Uterus (tissue), 2 donors: Measurements from ENCODE around the gene CDKN1C.

Source experiments
- POLR2A ChIP-seq, 2 donors: fragments of 450-650 bp; IDR thresholded peaks; one replicate each; pipeline ENCODE4 v1.6.1; 2016; ENCODE audit warnings: antibody characterized with exemption in 2 of 2, mild to moderate bottlenecking in 1 of 2, moderate library complexity in 1 of 2
- TF ChIP-seq, protein P1 (sequence below), 4 experiments: fragments of 200-600 bp in 2 of 4; fragments of 450-650 bp in 2 of 4; sonication (generic) in 2 of 4; IDR thresholded peaks; one replicate each; pipeline ENCODE4 v1.5.1; 2016 to 2019; ENCODE audit warnings: antibody characterized with exemption in 4 of 4, mild to moderate bottlenecking in 2 of 4, moderate library complexity in 1 of 4

DNA sequence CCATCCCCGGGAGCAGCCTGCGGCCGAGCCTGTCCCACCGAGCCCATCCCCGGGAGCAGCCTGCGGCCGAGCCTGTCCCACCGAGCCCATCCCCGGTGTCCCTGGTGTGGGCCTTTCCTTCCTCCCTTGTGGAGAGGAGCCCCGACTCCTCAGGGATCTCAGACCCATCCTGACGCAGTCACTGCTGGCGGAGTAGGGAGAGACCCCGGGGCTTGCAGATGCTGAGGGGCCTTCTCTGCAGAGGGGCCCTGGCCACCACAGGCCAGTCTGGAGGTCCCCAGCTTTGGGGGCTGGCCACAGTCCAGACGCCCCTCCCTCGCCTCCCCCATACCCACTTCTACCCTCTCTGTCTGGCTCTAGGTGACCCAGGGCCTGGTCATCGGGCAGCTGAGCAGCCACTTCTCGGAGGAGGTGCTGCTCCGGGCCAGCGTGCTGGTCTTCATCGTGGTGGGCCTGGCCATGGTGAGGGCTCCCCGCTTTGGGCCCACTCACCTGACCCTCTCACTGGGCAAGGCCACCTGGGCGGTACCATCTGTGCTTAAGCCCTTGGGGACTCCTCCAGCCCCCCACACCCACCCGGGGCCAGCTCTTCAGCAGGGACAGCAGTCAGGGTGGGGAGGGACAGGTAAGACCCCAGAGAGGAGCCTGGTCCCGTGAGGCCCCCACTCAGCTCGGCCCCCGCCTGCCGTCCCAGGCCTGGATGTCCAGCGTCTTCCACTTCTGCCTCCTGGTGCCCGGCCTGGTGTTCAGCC is 36.3 kb upstream of the CDKN1C start:
- no peak for TF ChIP-seq POLR2A (IDR thresholded peaks at IDR 0.05)
- TF ChIP-seq, protein P1, sequence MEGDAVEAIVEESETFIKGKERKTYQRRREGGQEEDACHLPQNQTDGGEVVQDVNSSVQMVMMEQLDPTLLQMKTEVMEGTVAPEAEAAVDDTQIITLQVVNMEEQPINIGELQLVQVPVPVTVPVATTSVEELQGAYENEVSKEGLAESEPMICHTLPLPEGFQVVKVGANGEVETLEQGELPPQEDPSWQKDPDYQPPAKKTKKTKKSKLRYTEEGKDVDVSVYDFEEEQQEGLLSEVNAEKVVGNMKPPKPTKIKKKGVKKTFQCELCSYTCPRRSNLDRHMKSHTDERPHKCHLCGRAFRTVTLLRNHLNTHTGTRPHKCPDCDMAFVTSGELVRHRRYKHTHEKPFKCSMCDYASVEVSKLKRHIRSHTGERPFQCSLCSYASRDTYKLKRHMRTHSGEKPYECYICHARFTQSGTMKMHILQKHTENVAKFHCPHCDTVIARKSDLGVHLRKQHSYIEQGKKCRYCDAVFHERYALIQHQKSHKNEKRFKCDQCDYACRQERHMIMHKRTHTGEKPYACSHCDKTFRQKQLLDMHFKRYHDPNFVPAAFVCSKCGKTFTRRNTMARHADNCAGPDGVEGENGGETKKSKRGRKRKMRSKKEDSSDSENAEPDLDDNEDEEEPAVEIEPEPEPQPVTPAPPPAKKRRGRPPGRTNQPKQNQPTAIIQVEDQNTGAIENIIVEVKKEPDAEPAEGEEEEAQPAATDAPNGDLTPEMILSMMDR (IDR thresholded peaks at IDR 0.05): no peak
